ENCODE results near the gene CDHR2. TPM values are rescaled to one million over a fixed set of nuclear protein-coding genes. Genes with fewer than 3 reads are reported as not detected.

Gene CDHR2
- total and polyA plus RNA-seq, 2 of the 13 experiments (the other 11 are each of a cell fraction or from before 2014, with no cell fraction given): 17.9 to 20.9 TPM

- Histone ChIP-seq H3K27me3 (ENCODE audit: control insufficient read depth in 1 of 2, insufficient read depth in 2 of 2, low read length in 2 of 2) (peaks cover 6 to 64% of the 10 kb centered on the region in 2 experiments), H3K79me2 (ENCODE audit: insufficient read depth, low read length) (no peaks in the 10 kb centered on the region), H3K4me1 (ENCODE audit: insufficient read depth, low read length) (no peaks in the 10 kb centered on the region), H3K4me3 (replicated peaks in 1 of 3; ENCODE audit: insufficient read depth in 1 of 3, low read depth in 2 of 3, low read length in 3 of 3) (no peak overlapping the region), H3K4me2 (ENCODE audit: low read depth, low read length) (no peak overlapping the region), H3K9me3 (ENCODE audit: low read length) (no peaks in the 10 kb centered on the region), H3K36me3 (replicated peaks in 1 of 2; ENCODE audit: control insufficient read depth in 1 of 2, insufficient read depth in 2 of 2, low read length in 2 of 2) (no peaks in the 10 kb centered on the region), H4K20me1 (ENCODE audit: insufficient read depth, low read length) (no peaks in the 10 kb centered on the region), H3K27ac (ENCODE audit: extremely low read length, insufficient read depth, low read length) (no peak overlapping the region), H2AFZ (ENCODE audit: low read length) (no peak overlapping the region), H3K9ac (ENCODE audit: insufficient read depth, low read depth, low read length) (no peak overlapping the region)
- ChIA-PET POLR2A (interaction anchor here (1.8 kb wide), 1 partner anchor 11 kb away, joined by 5 read pairs; the partner anchor contains the start of gene TSPAN17), CTCF (ENCODE audit: low intra/inter-chr PET ratio, low total read pairs) (no interaction called here)
- no peak for TF ChIP-seq ZNF850 (CRISPR knock-in tag; conservative IDR thresholded peaks at IDR 0.05)
- no peak for TF ChIP-seq RBM39 (IDR thresholded peaks at IDR 0.05; ENCODE audit: low read depth, low read length, poor library complexity, severe bottlenecking)
- TF ChIP-seq CREB1 (IDR thresholded peaks at IDR 0.05): peak; percentile 72
- TF ChIP-seq CREB1 (CRISPR knock-in tag; IDR thresholded peaks at IDR 0.05): no peak
- intact Hi-C loops (cut with micrococcal nuclease; ENCODE audit: unreplicated experiment) (no loop called here), in situ Hi-C loops (cut with HindIII; ENCODE audit: extremely low pct_ligation_motif_present, low pct_unique_long_range_greater_than_20kb) (no loop called here)
- no peak for ATAC-seq
- 3% methylated on average over 8 of the region's 9 CpGs for WGBS (ENCODE audit: low lambda C conversion rate)
- no peak for FAIRE-seq
- no TSS peak for BruUV-seq (replicated peaks)
- DNase-seq (ENCODE audit: low spot score): no peak
Observed at GRCh38 chr5:176636426-176636825, 87.3 kb downstream of the CDHR2 start.

- POLR2A ChIA-PET: interaction anchor here (1.8 kb wide), 1 partner anchor 10 kb away, joined by 5 read pairs; the partner anchor contains the start of gene TSPAN17
- Histone ChIP-seq H3K79me2 (ENCODE audit: insufficient read depth, low read length) (no peaks in the 10 kb centered on the region), H3K27ac (ENCODE audit: extremely low read length, insufficient read depth, low read length) (no peak overlapping the region), H3K4me2 (ENCODE audit: low read depth, low read length) (no peak overlapping the region), H3K9me3 (ENCODE audit: low read length) (no peaks in the 10 kb centered on the region), H3K36me3 (replicated peaks in 1 of 2; ENCODE audit: control insufficient read depth in 1 of 2, insufficient read depth in 2 of 2, low read length in 2 of 2) (no peaks in the 10 kb centered on the region), H2AFZ (ENCODE audit: low read length) (no peak overlapping the region), H3K27me3 (ENCODE audit: control insufficient read depth in 1 of 2, insufficient read depth in 2 of 2, low read length in 2 of 2) (peaks cover 5 to 65% of the 10 kb centered on the region in 2 experiments), H4K20me1 (ENCODE audit: insufficient read depth, low read length) (no peaks in the 10 kb centered on the region), H3K4me1 (ENCODE audit: insufficient read depth, low read length) (no peaks in the 10 kb centered on the region), H3K4me3 (replicated peaks in 1 of 3; ENCODE audit: insufficient read depth in 1 of 3, low read depth in 2 of 3, low read length in 3 of 3) (no peak overlapping the region), H3K9ac (ENCODE audit: insufficient read depth, low read depth, low read length) (no peak overlapping the region)
- no peak for DNase-seq (ENCODE audit: low spot score)
- CTCF ChIA-PET (ENCODE audit: low intra/inter-chr PET ratio, low total read pairs): no interaction called here
- BruUV-seq (replicated peaks): no TSS peak
- no peak for FAIRE-seq
- intact Hi-C loops (cut with micrococcal nuclease; ENCODE audit: unreplicated experiment) (no loop called here), in situ Hi-C loops (cut with HindIII; ENCODE audit: extremely low pct_ligation_motif_present, low pct_unique_long_range_greater_than_20kb) (no loop called here)
- no peak for ATAC-seq
- 35% methylated on average over 4 of the region's 4 CpGs for WGBS (ENCODE audit: low lambda C conversion rate)
- TF ChIP-seq CREB1 (IDR thresholded peaks at IDR 0.05): no peak
- TF ChIP-seq CREB1 (CRISPR knock-in tag; IDR thresholded peaks at IDR 0.05): no peak
- TF ChIP-seq TP53 (CRISPR knock-in tag; conservative IDR thresholded peaks at IDR 0.05): no peak
- TF ChIP-seq NONO (IDR thresholded peaks at IDR 0.05): no peak
- no peak for TF ChIP-seq NONO (CRISPR knock-in tag; conservative IDR thresholded peaks at IDR 0.05)
- no peak for TF ChIP-seq PAF1 (CRISPR knock-in tag; IDR thresholded peaks at IDR 0.05)
- TF ChIP-seq ZC3H13 (CRISPR knock-in tag; IDR thresholded peaks at IDR 0.05): no peak
- TF ChIP-seq ZNF678 (CRISPR knock-in tag; IDR thresholded peaks at IDR 0.05): no peak
- no peak for TF ChIP-seq PRDM10 (CRISPR knock-in tag; IDR thresholded peaks at IDR 0.05; ENCODE audit: low read depth)
- TF ChIP-seq PBX3 (CRISPR knock-in tag; IDR thresholded peaks at IDR 0.05; ENCODE audit: borderline replicate concordance): no peak
- TF ChIP-seq SIN3A (IDR thresholded peaks at IDR 0.05; ENCODE audit: borderline replicate concordance, low read depth, low read length): no peak
- no peak for TF ChIP-seq TRIM22 (IDR thresholded peaks at IDR 0.05)
Observed at GRCh38 chr5:176637556-176637955, 88.4 kb downstream of the CDHR2 start.

Data from HepG2 (cell line).